Adrenal gland (tissue), 5 donors: ENCODE results near the gene APBA2.

Experiments used
- CTCF ChIP-seq, 6 experiments: fragments of 450-650 bp in 4 of 6; fragments of 200-600 bp in 2 of 6; sonication (generic) in 1 of 6; IDR thresholded peaks; 1 replicate in 5 of 6; 2 replicates in 1 of 6; pipeline versions ENCODE4 v1.5.1 to v1.8.0; 2016 to 2021; ENCODE audit warnings: antibody characterized with exemption in 6 of 6, mild to moderate bottlenecking in 2 of 6, moderate library complexity in 1 of 6
- POLR2A ChIP-seq, 2 donors: fragments of 450-650 bp; IDR thresholded peaks; one replicate each; pipeline ENCODE4 v1.6.1; 2017; ENCODE audit warnings: antibody characterized with exemption in 2 of 2, mild to moderate bottlenecking in 2 of 2, moderate library complexity in 1 of 2
- donor health status: DM: no; HTN: no; CAD: no.

DNA sequence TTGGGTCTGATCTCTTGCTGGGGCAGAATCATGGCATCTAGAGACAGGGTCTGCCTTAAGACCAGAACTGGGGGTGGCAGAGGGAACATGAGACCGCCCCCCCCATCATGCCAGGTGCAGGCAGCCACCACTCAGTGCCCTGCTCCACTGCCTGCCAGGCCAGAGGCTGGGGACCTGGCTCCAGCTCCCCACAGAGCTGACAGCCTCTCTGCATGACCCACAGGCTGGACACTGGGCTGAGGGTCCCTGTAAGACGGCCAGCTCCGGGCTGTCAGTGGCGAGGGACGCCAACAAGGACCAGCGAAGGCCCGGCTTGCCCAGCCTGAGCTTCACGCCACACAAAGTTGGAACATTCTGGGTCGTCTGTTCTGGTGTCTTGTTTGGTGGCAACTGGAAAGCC is 238.2 kb downstream of the APBA2 start:
- TF ChIP-seq CTCF (IDR thresholded peaks at IDR 0.05) (no peak), POLR2A (IDR thresholded peaks at IDR 0.05) (no peak)
